MM.1S (cell line): ENCODE results near the gene NEUROG2.

Source experiments
- CTCF ChIP-seq: fragments of 300-600 bp; sonication (generic); IDR thresholded peaks from 2 replicates; pipeline ENCODE4 v1.5.1; 2016; ENCODE audit warnings: antibody characterized with exemption, low read length, mixed read lengths
- EZH2 ChIP-seq: fragments of 300-600 bp; sonication (generic); optimal IDR thresholded peaks from 2 replicates; pipeline ENCODE3; 2017; ENCODE audit warnings: low read depth, mild to moderate bottlenecking, antibody characterized with exemption, low read length, mixed read lengths
- EZH2phosphoT487 ChIP-seq: fragments of 300-600 bp; sonication (generic); IDR thresholded peaks from 2 replicates; pipeline ENCODE4 v1.6.1; 2018; ENCODE audit warnings: antibody characterized with exemption, low read length

GRCh38 chr4:112562254-112562879 is 46.4 kb upstream of the NEUROG2 start:
- no peak for TF ChIP-seq CTCF
- no peak for TF ChIP-seq EZH2
- TF ChIP-seq EZH2phosphoT487 = no peak
